ENCODE data around the gene TUBA4A. TPM values are rescaled to one million over a fixed set of nuclear protein-coding genes. Genes with fewer than 3 reads are reported as not detected.

The TUBA4A gene
- total RNA-seq, 1 experiment from 2014 or later = 40.8 TPM

DNA sequence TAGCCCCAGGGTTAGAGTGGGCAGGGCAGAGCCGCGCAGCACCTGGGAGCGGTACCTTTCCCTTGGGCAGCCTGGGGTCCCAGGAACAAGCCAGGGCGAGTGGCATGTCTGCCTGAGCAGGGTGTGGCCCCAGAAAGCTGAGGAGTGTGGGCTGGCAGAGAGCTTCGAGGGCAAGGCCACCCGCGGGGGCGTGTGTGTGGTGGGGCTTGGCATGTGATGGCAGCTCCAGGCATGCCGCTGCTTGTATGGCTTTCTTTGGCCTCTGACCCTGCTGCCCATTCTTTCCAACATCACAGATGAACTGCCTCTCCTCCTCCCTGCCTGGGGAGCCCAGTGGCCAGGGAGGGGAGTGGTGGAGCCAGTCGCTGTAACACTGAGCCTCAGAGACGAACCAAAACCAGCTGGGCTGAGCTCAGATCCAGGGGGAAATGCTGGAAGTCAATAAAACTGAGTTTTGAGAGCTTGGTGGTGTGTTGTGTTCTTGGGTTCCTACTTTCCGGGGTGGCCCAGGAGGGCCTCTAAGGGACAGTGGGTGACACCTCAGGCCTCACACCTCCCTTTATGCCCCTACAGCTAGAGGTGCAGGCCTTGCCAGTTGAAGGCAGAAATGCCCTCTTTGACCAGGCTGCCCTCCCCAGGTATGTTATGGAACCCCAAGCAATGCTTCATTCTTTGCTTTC lies 32.9 kb upstream of the TUBA4A start (continued):
- TF ChIP-seq, protein P1, sequence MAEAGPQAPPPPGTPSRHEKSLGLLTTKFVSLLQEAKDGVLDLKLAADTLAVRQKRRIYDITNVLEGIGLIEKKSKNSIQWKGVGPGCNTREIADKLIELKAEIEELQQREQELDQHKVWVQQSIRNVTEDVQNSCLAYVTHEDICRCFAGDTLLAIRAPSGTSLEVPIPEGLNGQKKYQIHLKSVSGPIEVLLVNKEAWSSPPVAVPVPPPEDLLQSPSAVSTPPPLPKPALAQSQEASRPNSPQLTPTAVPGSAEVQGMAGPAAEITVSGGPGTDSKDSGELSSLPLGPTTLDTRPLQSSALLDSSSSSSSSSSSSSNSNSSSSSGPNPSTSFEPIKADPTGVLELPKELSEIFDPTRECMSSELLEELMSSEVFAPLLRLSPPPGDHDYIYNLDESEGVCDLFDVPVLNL (CRISPR knock-in tag; IDR thresholded peaks at IDR 0.05; ENCODE audit: borderline replicate concordance, low read depth) = no peak
- TF ChIP-seq ESRRA (CRISPR knock-in tag; IDR thresholded peaks at IDR 0.05; ENCODE audit: borderline replicate concordance) (no peak), FOXP1 (CRISPR knock-in tag; IDR thresholded peaks at IDR 0.05; ENCODE audit: borderline replicate concordance) (0 out of 2 replicates have a peak, but pooled peaks have one; percentile 28), ZBTB21 (CRISPR knock-in tag; IDR thresholded peaks at IDR 0.05; ENCODE audit: borderline replicate concordance) (0 out of 2 replicates have a peak, but pooled peaks have one; percentile 17), ZNF416 (CRISPR knock-in tag; IDR thresholded peaks at IDR 0.05) (no peak), FOXJ3 (CRISPR knock-in tag; IDR thresholded peaks at IDR 0.05; ENCODE audit: borderline replicate concordance) (no peak)
- TF ChIP-seq, protein P2, sequence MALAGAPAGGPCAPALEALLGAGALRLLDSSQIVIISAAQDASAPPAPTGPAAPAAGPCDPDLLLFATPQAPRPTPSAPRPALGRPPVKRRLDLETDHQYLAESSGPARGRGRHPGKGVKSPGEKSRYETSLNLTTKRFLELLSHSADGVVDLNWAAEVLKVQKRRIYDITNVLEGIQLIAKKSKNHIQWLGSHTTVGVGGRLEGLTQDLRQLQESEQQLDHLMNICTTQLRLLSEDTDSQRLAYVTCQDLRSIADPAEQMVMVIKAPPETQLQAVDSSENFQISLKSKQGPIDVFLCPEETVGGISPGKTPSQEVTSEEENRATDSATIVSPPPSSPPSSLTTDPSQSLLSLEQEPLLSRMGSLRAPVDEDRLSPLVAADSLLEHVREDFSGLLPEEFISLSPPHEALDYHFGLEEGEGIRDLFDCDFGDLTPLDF (CRISPR knock-in tag; IDR thresholded peaks at IDR 0.05) = no peak

DNA sequence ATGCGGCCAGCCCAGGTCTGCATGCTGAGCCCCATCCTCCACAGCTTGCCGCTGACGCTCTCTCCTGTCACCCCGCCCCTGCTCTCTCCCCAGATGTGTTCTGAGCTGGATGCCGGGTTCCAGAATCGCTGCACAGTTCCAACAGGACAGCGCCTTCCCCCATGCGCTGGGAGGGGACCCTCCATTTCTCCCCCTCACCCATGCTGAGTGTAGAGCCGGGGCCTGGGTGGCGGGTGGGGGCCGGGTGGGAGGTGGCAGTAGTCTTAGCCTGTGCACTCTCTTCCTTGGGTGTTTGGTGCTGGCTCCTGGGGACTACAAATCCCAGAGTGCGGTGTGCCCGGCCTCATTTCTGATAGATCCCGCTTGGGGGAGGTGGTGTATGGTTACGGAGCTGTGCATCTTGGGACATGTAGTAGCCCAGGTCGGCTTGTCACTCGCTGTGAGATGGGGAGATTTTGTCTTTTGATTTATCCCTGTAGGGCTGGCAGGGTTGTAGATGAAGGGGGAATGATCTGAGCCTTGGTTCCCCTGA lies 32.2 kb upstream of the TUBA4A start:
- POLR2A ChIA-PET = interaction anchor here (1.2 to 2.1 kb wide), 2 partner anchors 9 to 41 kb away, joined by 3 to 5 read pairs; partner anchors contain the start of genes GLB1L and STK16
- TF ChIP-seq ESRRA (CRISPR knock-in tag; IDR thresholded peaks at IDR 0.05; ENCODE audit: borderline replicate concordance) (no peak), ZNF138 (CRISPR knock-in tag; conservative IDR thresholded peaks at IDR 0.05) (no peak), TEAD1 (CRISPR knock-in tag; IDR thresholded peaks at IDR 0.05) (no peak), CREB1 (CRISPR knock-in tag; IDR thresholded peaks at IDR 0.05) (no peak), NR1H2 (CRISPR knock-in tag; IDR thresholded peaks at IDR 0.05) (no peak), RELA (CRISPR knock-in tag; IDR thresholded peaks at IDR 0.05; ENCODE audit: borderline replicate concordance) (no peak), ZBTB21 (CRISPR knock-in tag; IDR thresholded peaks at IDR 0.05; ENCODE audit: borderline replicate concordance) (no peak), EMX1 (CRISPR knock-in tag; IDR thresholded peaks at IDR 0.05) (no peak), TP53 (CRISPR knock-in tag; IDR thresholded peaks at IDR 0.05) (no peak)
- TF ChIP-seq, protein P3, sequence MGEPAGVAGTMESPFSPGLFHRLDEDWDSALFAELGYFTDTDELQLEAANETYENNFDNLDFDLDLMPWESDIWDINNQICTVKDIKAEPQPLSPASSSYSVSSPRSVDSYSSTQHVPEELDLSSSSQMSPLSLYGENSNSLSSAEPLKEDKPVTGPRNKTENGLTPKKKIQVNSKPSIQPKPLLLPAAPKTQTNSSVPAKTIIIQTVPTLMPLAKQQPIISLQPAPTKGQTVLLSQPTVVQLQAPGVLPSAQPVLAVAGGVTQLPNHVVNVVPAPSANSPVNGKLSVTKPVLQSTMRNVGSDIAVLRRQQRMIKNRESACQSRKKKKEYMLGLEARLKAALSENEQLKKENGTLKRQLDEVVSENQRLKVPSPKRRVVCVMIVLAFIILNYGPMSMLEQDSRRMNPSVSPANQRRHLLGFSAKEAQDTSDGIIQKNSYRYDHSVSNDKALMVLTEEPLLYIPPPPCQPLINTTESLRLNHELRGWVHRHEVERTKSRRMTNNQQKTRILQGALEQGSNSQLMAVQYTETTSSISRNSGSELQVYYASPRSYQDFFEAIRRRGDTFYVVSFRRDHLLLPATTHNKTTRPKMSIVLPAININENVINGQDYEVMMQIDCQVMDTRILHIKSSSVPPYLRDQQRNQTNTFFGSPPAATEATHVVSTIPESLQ (CRISPR knock-in tag; IDR thresholded peaks at IDR 0.05) = no peak
- TF ChIP-seq, protein P4, sequence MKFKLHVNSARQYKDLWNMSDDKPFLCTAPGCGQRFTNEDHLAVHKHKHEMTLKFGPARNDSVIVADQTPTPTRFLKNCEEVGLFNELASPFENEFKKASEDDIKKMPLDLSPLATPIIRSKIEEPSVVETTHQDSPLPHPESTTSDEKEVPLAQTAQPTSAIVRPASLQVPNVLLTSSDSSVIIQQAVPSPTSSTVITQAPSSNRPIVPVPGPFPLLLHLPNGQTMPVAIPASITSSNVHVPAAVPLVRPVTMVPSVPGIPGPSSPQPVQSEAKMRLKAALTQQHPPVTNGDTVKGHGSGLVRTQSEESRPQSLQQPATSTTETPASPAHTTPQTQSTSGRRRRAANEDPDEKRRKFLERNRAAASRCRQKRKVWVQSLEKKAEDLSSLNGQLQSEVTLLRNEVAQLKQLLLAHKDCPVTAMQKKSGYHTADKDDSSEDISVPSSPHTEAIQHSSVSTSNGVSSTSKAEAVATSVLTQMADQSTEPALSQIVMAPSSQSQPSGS (CRISPR knock-in tag; IDR thresholded peaks at IDR 0.05; ENCODE audit: borderline replicate concordance, low read depth) = no peak
- TF ChIP-seq, protein P5, sequence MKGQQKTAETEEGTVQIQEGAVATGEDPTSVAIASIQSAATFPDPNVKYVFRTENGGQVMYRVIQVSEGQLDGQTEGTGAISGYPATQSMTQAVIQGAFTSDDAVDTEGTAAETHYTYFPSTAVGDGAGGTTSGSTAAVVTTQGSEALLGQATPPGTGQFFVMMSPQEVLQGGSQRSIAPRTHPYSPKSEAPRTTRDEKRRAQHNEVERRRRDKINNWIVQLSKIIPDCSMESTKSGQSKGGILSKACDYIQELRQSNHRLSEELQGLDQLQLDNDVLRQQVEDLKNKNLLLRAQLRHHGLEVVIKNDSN (CRISPR knock-in tag; IDR thresholded peaks at IDR 0.05) = no peak
- TF ChIP-seq, protein P6, sequence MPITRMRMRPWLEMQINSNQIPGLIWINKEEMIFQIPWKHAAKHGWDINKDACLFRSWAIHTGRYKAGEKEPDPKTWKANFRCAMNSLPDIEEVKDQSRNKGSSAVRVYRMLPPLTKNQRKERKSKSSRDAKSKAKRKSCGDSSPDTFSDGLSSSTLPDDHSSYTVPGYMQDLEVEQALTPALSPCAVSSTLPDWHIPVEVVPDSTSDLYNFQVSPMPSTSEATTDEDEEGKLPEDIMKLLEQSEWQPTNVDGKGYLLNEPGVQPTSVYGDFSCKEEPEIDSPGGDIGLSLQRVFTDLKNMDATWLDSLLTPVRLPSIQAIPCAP (CRISPR knock-in tag; IDR thresholded peaks at IDR 0.05) = no peak
- ATAC-seq (peak; percentile 97), DNase-seq (ENCODE audit: low spot score) (peak; percentile 78)
- Mint-ChIP-seq H3K27me3 (ENCODE audit: low read depth) (no peaks in the 10 kb centered on the region; the same call in 1 of the 2 replicates), H3K36me3 (peaks cover 8% of the 10 kb centered on the region; the same call in 1 of the 2 replicates), H3K4me3 (peak overlapping the region; percentile 32), H3K9me3 (no peaks in the 10 kb centered on the region), H3K27ac (peak overlapping the region; percentile 26; the same call in 1 of the 2 replicates), H3K4me1 (peaks cover 11% of the 10 kb centered on the region)
- CTCF ChIA-PET = interaction anchor here (0.6 to 3.4 kb wide), 13 partner anchors 8 to 290 kb away, joined by 3 to 62 read pairs (median 5); partner anchors contain the start of genes SPEG and TUBA4B

Measured in WTC11 (cell line).